Neuron (in vitro differentiated cells): ENCODE measurements around the gene FSTL5.

Experiments used
- H2AFZ ChIP-seq: one replicate; pipeline ENCODE4 v1.6.1; 2013; ENCODE audit warnings: low read depth, mild to moderate bottlenecking, inconsistent platforms, low read length, moderate library complexity
- H3K27me3 ChIP-seq: one replicate; pipeline ENCODE4 v1.6.1; 2013; ENCODE audit warnings: low read length; ENCODE audit not compliant: insufficient read depth
- H3K36me3 ChIP-seq: one replicate; pipeline ENCODE4 v1.6.1; 2013; ENCODE audit warnings: low read length; ENCODE audit not compliant: insufficient read depth
- H3K4me1 ChIP-seq: one replicate; pipeline ENCODE4 v1.6.1; 2013; ENCODE audit warnings: low read length; ENCODE audit not compliant: insufficient read depth
- H3K4me3 ChIP-seq: 2 replicates; pipeline ENCODE4 v1.5.1; 2013; ENCODE audit warnings: mild to moderate bottlenecking, low read length, moderate library complexity
- H3K9me3 ChIP-seq: one replicate; pipeline ENCODE4 v1.6.1; 2013; ENCODE audit warnings: low read length

The FSTL5 gene

GRCh38 chr4:161360982-161361381, 802.8 kb downstream of the FSTL5 start:
- H3K27me3 ChIP-seq: no peaks in the 10 kb centered on the region
- H3K36me3 ChIP-seq: no peaks in the 10 kb centered on the region
- peaks cover 12% of the 10 kb centered on the region for H3K4me1 ChIP-seq
- H2AFZ ChIP-seq: no peak overlapping the region
- H3K9me3 ChIP-seq: no peaks in the 10 kb centered on the region
- H3K4me3 ChIP-seq: no peak overlapping the region

GRCh38 chr4:161359491-161359890, 804.3 kb downstream of the FSTL5 start:
- no peaks in the 10 kb centered on the region for H3K9me3 ChIP-seq
- peaks cover 11% of the 10 kb centered on the region for H3K4me1 ChIP-seq
- no peak overlapping the region for H2AFZ ChIP-seq
- H3K4me3 ChIP-seq: no peak overlapping the region
- H3K36me3 ChIP-seq: no peaks in the 10 kb centered on the region
- H3K27me3 ChIP-seq: no peaks in the 10 kb centered on the region

- H3K27me3 ChIP-seq: no peaks in the 10 kb centered on the region
- H3K36me3 ChIP-seq: no peaks in the 10 kb centered on the region
- no peaks in the 10 kb centered on the region for H3K4me1 ChIP-seq
- H2AFZ ChIP-seq: no peak overlapping the region
- H3K9me3 ChIP-seq: no peaks in the 10 kb centered on the region
- no peak overlapping the region for H3K4me3 ChIP-seq
These were observed 807.4 kb downstream of the FSTL5 start for GRCh38 chr4:161356351-161356750.

DNA sequence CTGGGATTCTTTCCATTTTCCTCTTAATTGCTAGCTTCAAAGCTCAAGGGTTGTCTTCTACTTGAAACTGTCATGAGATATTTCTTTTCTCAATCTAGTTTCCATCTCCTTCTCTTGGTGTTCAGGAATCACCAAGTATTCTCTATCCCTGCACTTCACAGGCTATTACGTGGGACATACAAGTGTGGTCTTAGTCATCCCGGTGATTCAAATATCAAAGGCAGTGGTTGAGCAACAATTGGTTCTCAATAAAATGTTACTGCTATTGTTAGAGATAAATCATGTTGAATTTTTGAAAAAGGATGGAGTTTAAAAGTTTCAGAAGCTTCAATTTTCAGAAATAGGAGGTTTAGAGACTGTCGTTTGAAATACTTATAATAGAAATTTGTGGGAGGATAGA, 812.9 kb downstream of the FSTL5 start:
- H3K9me3 ChIP-seq: no peaks in the 10 kb centered on the region
- no peaks in the 10 kb centered on the region for H3K36me3 ChIP-seq
- H3K27me3 ChIP-seq: no peaks in the 10 kb centered on the region
- H3K4me1 ChIP-seq: no peaks in the 10 kb centered on the region
- no peak overlapping the region for H3K4me3 ChIP-seq
- H2AFZ ChIP-seq: no peak overlapping the region

DNA sequence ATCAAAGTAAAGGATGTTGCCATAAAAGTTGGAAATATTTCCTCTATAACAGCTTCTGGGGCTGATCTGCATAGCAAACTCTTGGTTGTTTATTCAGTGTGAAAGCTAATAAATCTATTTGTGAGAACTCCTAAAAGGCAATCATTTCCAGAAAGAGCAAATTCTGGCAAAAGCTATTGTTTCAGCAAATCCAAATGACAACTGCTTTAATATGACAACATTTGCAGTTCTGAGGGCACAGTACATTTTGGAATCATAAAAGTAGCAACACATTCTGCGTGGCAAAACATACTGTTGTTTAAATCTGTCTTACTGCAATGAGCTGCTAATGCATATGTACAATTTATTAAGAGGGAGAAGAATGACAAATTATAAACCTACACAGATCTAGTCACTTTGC, 818.1 kb downstream of the FSTL5 start:
- Histone ChIP-seq H2AFZ (no peak overlapping the region), H3K4me3 (no peak overlapping the region), H3K9me3 (no peaks in the 10 kb centered on the region), H3K4me1 (no peaks in the 10 kb centered on the region), H3K27me3 (no peaks in the 10 kb centered on the region), H3K36me3 (no peaks in the 10 kb centered on the region)

DNA sequence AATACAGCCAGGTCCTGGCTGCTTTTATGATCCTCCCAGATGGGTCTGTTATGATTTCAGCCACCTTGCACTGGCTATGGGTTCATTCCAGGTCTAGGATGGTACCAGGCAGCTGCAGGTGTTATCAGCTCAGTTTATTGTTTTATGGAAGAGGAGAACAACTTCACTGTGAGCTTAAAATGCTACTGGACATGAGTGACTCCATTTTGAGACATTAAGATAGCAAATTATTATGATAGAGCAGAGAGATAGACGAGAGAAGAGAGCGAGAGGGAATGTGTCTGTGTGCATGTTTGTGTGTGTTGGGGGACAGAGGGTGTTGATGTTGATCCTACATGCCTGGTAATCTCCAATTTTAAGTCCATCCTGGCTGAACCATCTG, 820.2 kb downstream of the FSTL5 start:
- H2AFZ ChIP-seq: no peak overlapping the region
- no peak overlapping the region for H3K4me3 ChIP-seq
- no peaks in the 10 kb centered on the region for H3K27me3 ChIP-seq
- H3K36me3 ChIP-seq: no peaks in the 10 kb centered on the region
- no peaks in the 10 kb centered on the region for H3K9me3 ChIP-seq
- H3K4me1 ChIP-seq: no peaks in the 10 kb centered on the region

GRCh38 chr4:161342881-161343568, 820.8 kb downstream of the FSTL5 start:
- no peak overlapping the region for H3K4me3 ChIP-seq
- no peaks in the 10 kb centered on the region for H3K9me3 ChIP-seq
- no peaks in the 10 kb centered on the region for H3K36me3 ChIP-seq
- H3K4me1 ChIP-seq: no peaks in the 10 kb centered on the region
- H3K27me3 ChIP-seq: no peaks in the 10 kb centered on the region
- H2AFZ ChIP-seq: no peak overlapping the region

DNA sequence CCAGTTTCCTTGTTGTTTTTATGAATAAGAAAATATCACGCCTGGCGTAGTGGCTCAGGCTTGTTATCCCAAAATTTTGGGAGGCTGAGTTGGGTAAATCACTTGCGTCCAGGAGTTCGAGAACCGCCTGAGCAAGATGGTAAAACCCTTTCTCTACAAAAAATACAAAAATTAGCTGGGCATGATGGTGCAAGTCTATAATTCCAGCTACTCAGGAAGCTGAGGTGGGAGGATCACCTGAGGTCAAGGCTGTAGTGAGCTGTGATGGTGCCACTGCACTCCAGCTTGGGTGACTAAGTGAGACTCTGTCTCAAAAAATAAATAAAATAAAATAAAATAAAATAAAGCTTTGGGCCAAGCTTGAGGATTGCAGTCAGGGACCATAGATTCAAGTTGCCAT, 827.2 kb downstream of the FSTL5 start:
- Histone ChIP-seq H3K4me1 (no peaks in the 10 kb centered on the region), H3K9me3 (no peaks in the 10 kb centered on the region), H3K36me3 (no peaks in the 10 kb centered on the region), H2AFZ (no peak overlapping the region), H3K27me3 (no peaks in the 10 kb centered on the region), H3K4me3 (no peak overlapping the region)

GRCh38 chr4:161336016-161336530, 827.7 kb downstream of the FSTL5 start:
- no peak overlapping the region for H2AFZ ChIP-seq
- no peaks in the 10 kb centered on the region for H3K9me3 ChIP-seq
- no peak overlapping the region for H3K4me3 ChIP-seq
- no peaks in the 10 kb centered on the region for H3K27me3 ChIP-seq
- no peaks in the 10 kb centered on the region for H3K36me3 ChIP-seq
- H3K4me1 ChIP-seq: no peaks in the 10 kb centered on the region
